ENCODE measurements around the gene SAMD14. TPM values are rescaled to one million over a fixed set of nuclear protein-coding genes. Genes with fewer than 3 reads are reported as not detected.

Gene SAMD14
- total RNA-seq, 1 donor from 2014 or later: 82.0 TPM

GRCh38 chr17:50161023-50161910 lies 31.3 kb upstream of the SAMD14 start:
- Mint-ChIP-seq H3K27ac (ENCODE audit: unreplicated experiment) (peak overlapping the region; percentile 45), H3K4me3 (ENCODE audit: unreplicated experiment) (peak overlapping the region; percentile 89), H3K36me3 (ENCODE audit: low read depth, unreplicated experiment) (peaks cover 4% of the 10 kb centered on the region), H3K4me1 (ENCODE audit: unreplicated experiment) (peaks cover 17% of the 10 kb centered on the region), H3K27me3 (ENCODE audit: unreplicated experiment) (peaks cover 8% of the 10 kb centered on the region), H3K9me3 (ENCODE audit: unreplicated experiment) (no peaks in the 10 kb centered on the region)
- DNase-seq (ENCODE audit: low spot score): peak; percentile 98
- TF ChIP-seq, protein P1, sequence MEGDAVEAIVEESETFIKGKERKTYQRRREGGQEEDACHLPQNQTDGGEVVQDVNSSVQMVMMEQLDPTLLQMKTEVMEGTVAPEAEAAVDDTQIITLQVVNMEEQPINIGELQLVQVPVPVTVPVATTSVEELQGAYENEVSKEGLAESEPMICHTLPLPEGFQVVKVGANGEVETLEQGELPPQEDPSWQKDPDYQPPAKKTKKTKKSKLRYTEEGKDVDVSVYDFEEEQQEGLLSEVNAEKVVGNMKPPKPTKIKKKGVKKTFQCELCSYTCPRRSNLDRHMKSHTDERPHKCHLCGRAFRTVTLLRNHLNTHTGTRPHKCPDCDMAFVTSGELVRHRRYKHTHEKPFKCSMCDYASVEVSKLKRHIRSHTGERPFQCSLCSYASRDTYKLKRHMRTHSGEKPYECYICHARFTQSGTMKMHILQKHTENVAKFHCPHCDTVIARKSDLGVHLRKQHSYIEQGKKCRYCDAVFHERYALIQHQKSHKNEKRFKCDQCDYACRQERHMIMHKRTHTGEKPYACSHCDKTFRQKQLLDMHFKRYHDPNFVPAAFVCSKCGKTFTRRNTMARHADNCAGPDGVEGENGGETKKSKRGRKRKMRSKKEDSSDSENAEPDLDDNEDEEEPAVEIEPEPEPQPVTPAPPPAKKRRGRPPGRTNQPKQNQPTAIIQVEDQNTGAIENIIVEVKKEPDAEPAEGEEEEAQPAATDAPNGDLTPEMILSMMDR (IDR thresholded peaks at IDR 0.05; ENCODE audit: unreplicated experiment): peak; percentile 86

- Mint-ChIP-seq H3K27ac (ENCODE audit: unreplicated experiment) (no peak overlapping the region), H3K36me3 (ENCODE audit: low read depth, unreplicated experiment) (no peaks in the 10 kb centered on the region), H3K4me1 (ENCODE audit: unreplicated experiment) (peaks cover 19% of the 10 kb centered on the region), H3K27me3 (ENCODE audit: unreplicated experiment) (no peaks in the 10 kb centered on the region), H3K9me3 (ENCODE audit: unreplicated experiment) (no peaks in the 10 kb centered on the region), H3K4me3 (ENCODE audit: unreplicated experiment) (no peak overlapping the region)
- no peak for DNase-seq (ENCODE audit: low spot score)
- TF ChIP-seq, protein P1 (IDR thresholded peaks at IDR 0.05; ENCODE audit: unreplicated experiment): no peak
Observed at GRCh38 chr17:50157891-50158290, 27.9 kb upstream of the SAMD14 start.

DNA sequence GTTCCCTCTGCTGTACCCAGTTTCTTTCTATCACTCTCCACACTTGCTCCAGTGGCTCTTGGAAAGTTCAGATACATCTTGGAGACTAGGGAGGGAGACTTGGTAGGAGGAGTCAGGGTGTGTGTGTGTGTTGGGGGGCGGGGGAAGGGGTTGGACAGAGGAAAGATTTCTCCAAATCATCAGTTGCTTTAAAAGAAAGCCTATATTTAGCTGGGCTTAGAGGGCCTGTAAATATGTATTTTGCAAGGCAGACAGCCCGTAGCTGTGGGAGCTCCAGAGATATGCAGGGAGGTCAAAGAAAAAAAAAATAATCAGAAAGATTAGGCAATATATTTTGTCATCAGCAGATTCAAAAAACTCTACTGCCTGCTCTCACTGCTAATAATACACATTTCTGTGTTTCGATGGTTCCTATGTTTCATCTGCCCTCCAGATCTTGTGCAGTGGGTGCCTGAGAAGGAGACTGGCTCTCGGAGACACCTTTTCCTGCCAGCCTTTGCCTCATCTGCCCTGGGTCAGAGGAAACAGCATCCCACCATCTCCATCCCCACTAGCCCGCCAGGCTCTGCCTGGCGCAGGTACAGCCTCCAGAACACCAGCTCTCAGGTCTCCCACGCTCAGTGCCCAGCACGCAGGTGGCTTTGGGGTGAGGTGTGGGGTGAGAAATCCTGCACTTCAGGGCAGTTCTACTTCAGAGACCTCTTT lies 25.3 kb upstream of the SAMD14 start:
- DNase-seq (ENCODE audit: low spot score): no peak
- Mint-ChIP-seq H3K36me3 (ENCODE audit: low read depth, unreplicated experiment) (no peaks in the 10 kb centered on the region), H3K27me3 (ENCODE audit: unreplicated experiment) (peaks cover 6% of the 10 kb centered on the region), H3K9me3 (ENCODE audit: unreplicated experiment) (no peaks in the 10 kb centered on the region), H3K4me1 (ENCODE audit: unreplicated experiment) (peaks cover 12% of the 10 kb centered on the region), H3K4me3 (ENCODE audit: unreplicated experiment) (no peak overlapping the region), H3K27ac (ENCODE audit: unreplicated experiment) (no peak overlapping the region)
- TF ChIP-seq, protein P1 (IDR thresholded peaks at IDR 0.05; ENCODE audit: unreplicated experiment): no peak

GRCh38 chr17:50154604-50155003 lies 24.6 kb upstream of the SAMD14 start:
- H3K4me1 Mint-ChIP-seq (ENCODE audit: unreplicated experiment): peaks cover 12% of the 10 kb centered on the region
- peaks cover 6% of the 10 kb centered on the region for H3K27me3 Mint-ChIP-seq (ENCODE audit: unreplicated experiment)
- H3K4me3 Mint-ChIP-seq (ENCODE audit: unreplicated experiment): no peak overlapping the region
- H3K36me3 Mint-ChIP-seq (ENCODE audit: low read depth, unreplicated experiment): no peaks in the 10 kb centered on the region
- no peak overlapping the region for H3K27ac Mint-ChIP-seq (ENCODE audit: unreplicated experiment)
- no peaks in the 10 kb centered on the region for H3K9me3 Mint-ChIP-seq (ENCODE audit: unreplicated experiment)
- TF ChIP-seq, protein P1 (IDR thresholded peaks at IDR 0.05; ENCODE audit: unreplicated experiment): no peak
- DNase-seq (ENCODE audit: low spot score): no peak

All from endothelial cell (in vitro differentiated cells).